HepG2 (cell line): ENCODE measurements around the gene KISS1R. TPM values are rescaled to one million over a fixed set of nuclear protein-coding genes. Genes with fewer than 3 reads are reported as not detected.

Source experiments
- ATAC-seq: fragments of 200-7000 bp; cut with Tn5 transposase; 3 replicates; pipeline ENCODE4 v1.9.1; 2020; ENCODE audit warnings: mild to moderate bottlenecking, moderate library complexity
- BruUV-seq: library from RNA; stranded (reverse); fragments of 400-500 nt; replicated peaks from 2 replicates; lab custom pipeline; 2021; lab: Mats Ljungman, UMichigan
- CTCF ChIA-PET: fragments of 300-600 bp; formaldehyde crosslinking; extraction: SDS; loops from one replicate; lab custom pipeline; 2021; ENCODE audit warnings: low total read pairs, inconsistent platforms, low intra/inter-chr PET ratio; lab: Yijun Ruan, JAX
- POLR2A ChIA-PET: fragments of 350-600 bp; sonication (Branson Sonifier 250); formaldehyde crosslinking; loops from one replicate; lab custom pipeline; 2020; ENCODE audit warnings: antibody characterized with exemption, inconsistent platforms; lab: Yijun Ruan, JAX
- DNase-seq: peaks from one replicate; pipeline ENCODE4 v3.0.0-alpha.2; 2015; ENCODE audit warnings: low spot score
- FAIRE-seq: peaks from 3 replicates; lab custom pipeline; 2011; peaks lifted over from hg19 to GRCh38; lab: Jason Lieb, UNC
- H2AFZ ChIP-seq: one replicate; pipeline ENCODE4 v1.6.1; 2011; ENCODE audit warnings: low read length, inconsistent platforms
- H3K27ac ChIP-seq: fragments of 300-600 bp; 3 replicates; pipeline ENCODE4 v1.8.0; 2011; ENCODE audit warnings: mixed run types, mild to moderate bottlenecking, mixed read lengths, low read length, inconsistent platforms; ENCODE audit not compliant: insufficient read depth; ENCODE audit errors: extremely low read length
- H3K27me3 ChIP-seq, 2 experiments: fragments of 200-600 bp in 1 of 2; 2 replicates in 1 of 2; 3 replicates in 1 of 2; pipeline versions ENCODE4 v1.6.0 to v1.8.0; 2011; ENCODE audit warnings: low read length in 2 of 2, mild to moderate bottlenecking in 2 of 2, moderate library complexity in 2 of 2, inconsistent platforms in 1 of 2; ENCODE audit not compliant: insufficient read depth in 2 of 2, control insufficient read depth in 1 of 2
- H3K36me3 ChIP-seq, 2 experiments: fragments of 200-600 bp in 1 of 2; replicated peaks in 1 of 2; 2 replicates in 1 of 2; 3 replicates in 1 of 2; pipeline versions ENCODE4 v1.5.1 to v1.8.0; 2011; ENCODE audit warnings: low read length in 2 of 2, inconsistent platforms in 1 of 2; ENCODE audit not compliant: insufficient read depth in 2 of 2, control insufficient read depth in 1 of 2
- H3K4me1 ChIP-seq: 2 replicates; pipeline ENCODE4 v1.5.1; 2012; ENCODE audit warnings: low read length, inconsistent platforms; ENCODE audit not compliant: insufficient read depth
- H3K4me2 ChIP-seq: 2 replicates; pipeline ENCODE4 v1.6.0; 2011; ENCODE audit warnings: low read depth, low read length, inconsistent platforms
- H3K4me3 ChIP-seq, 3 experiments: fragments of 200-600 bp in 1 of 3; sonication (generic), shearing (Covaris generic) in 1 of 3; replicated peaks in 1 of 3; 2 replicates each; pipeline ENCODE4 v1.5.1; 2011 to 2016; ENCODE audit warnings: low read length in 3 of 3, inconsistent platforms in 2 of 3, low read depth in 2 of 3, mild to moderate bottlenecking in 2 of 3, control low read depth in 1 of 3, mixed read lengths in 1 of 3; ENCODE audit not compliant: insufficient read depth in 1 of 3
- H3K79me2 ChIP-seq: one replicate; pipeline ENCODE4 v1.6.1; 2011; ENCODE audit warnings: low read length, inconsistent platforms; ENCODE audit not compliant: insufficient read depth
- H3K9ac ChIP-seq: 2 replicates; pipeline ENCODE4 v1.6.0; 2011; ENCODE audit warnings: mild to moderate bottlenecking, low read depth, low read length, inconsistent platforms; ENCODE audit not compliant: insufficient read depth
- H3K9me3 ChIP-seq: 2 replicates; pipeline ENCODE4 v1.5.1; 2012; ENCODE audit warnings: mild to moderate bottlenecking, low read length
- H4K20me1 ChIP-seq: 2 replicates; pipeline ENCODE4 v1.6.0; 2011; ENCODE audit warnings: inconsistent platforms, mild to moderate bottlenecking, low read length, moderate library complexity; ENCODE audit not compliant: insufficient read depth
- AGO2 ChIP-seq: fragments of 200-400 bp; formaldehyde crosslinking; optimal IDR thresholded peaks from 2 replicates; pipeline ENCODE3; 2017; ENCODE audit warnings: mild to moderate bottlenecking, low read depth, low read length, moderate library complexity
- HNRNPL ChIP-seq: fragments of 200-400 bp; formaldehyde crosslinking; IDR thresholded peaks from 2 replicates; pipeline ENCODE4 v1.6.1; 2017; ENCODE audit warnings: mild to moderate bottlenecking, low read depth, low read length
- HOXA3 ChIP-seq: sonication (generic); formaldehyde crosslinking; IDR thresholded peaks from 2 replicates; pipeline ENCODE4 v1.5.0; 2020; ENCODE audit warnings: missing genetic modification reagents
- MTERF4 ChIP-seq: sonication (generic); formaldehyde crosslinking; IDR thresholded peaks from 2 replicates; pipeline ENCODE4 v1.8.0; 2023; ENCODE audit warnings: mild to moderate bottlenecking, missing genetic modification reagents
- RBFOX2 ChIP-seq: fragments of 200-400 bp; formaldehyde crosslinking; IDR thresholded peaks from 2 replicates; pipeline ENCODE4 v1.6.1; 2017; ENCODE audit warnings: low read depth, mild to moderate bottlenecking, low read length
- ZNF530 ChIP-seq: sonication (generic); formaldehyde crosslinking; IDR thresholded peaks from 2 replicates; pipeline ENCODE4 v1.5.0; 2020; ENCODE audit warnings: low read depth, mild to moderate bottlenecking, missing genetic modification reagents
- ZNF75D ChIP-seq: sonication (generic); formaldehyde crosslinking; IDR thresholded peaks from 2 replicates; pipeline ENCODE4 v1.8.1; 2023; ENCODE audit warnings: missing genetic modification reagents, mild to moderate bottlenecking, borderline replicate concordance
- WGBS: methylation state at CpG from one replicate; pipeline ENCODE4 v1.1.6; 2017; ENCODE audit warnings: low lambda C conversion rate; 5-methylcytosine and 5-hydroxymethylcytosine counted together
- in situ Hi-C: cut with HindIII; loops from 2 replicates; pipeline ENCODE4 v1.10.0; 2017; ENCODE audit warnings: low pct_unique_long_range_greater_than_20kb; ENCODE audit not compliant: extremely low pct_ligation_motif_present
- intact Hi-C: fragments of 100-400 bp; cut with micrococcal nuclease; formaldehyde crosslinking; loops from one replicate; pipeline ENCODE4 v1.10.0; 2022; ENCODE audit not compliant: unreplicated experiment
- polyA plus RNA-seq, 8 experiments: library from polyadenylated mRNA; depleted of rRNA in 3 of 8; stranded (reverse) in 7 of 8; unstranded in 1 of 8; fragments of >200 nt; fragmentation: Illumina TruSeq in 4 of 8; extraction: Trizol in 4 of 8; gene quantifications; 2 replicates each; pipeline versions ENCODE4 v1.2.1 to v1.2.3, GENCODE V29; 2011 to 2016; ENCODE audit warnings: low read depth in 4 of 8, missing spikeins in 1 of 8, mixed read lengths in 1 of 8; ENCODE audit not compliant: insufficient read depth in 1 of 8
- total RNA-seq, 5 experiments: library from RNA; depleted of rRNA; stranded (reverse); fragments of >200 nt; fragmentation: Illumina TruSeq; extraction: Trizol; gene quantifications; 2 replicates each; pipeline ENCODE4 v1.2.3, GENCODE V29; 2016; ENCODE audit warnings: low read depth in 1 of 5
- TF ChIP-seq, protein P1 (sequence below): sonication (generic); formaldehyde crosslinking; conservative IDR thresholded peaks from 2 replicates; pipeline ENCODE4 v1.8.0; 2022; ENCODE audit warnings: missing genetic modification reagents
- TF ChIP-seq, protein P2 (sequence below): sonication (generic); formaldehyde crosslinking; IDR thresholded peaks from 2 replicates; pipeline ENCODE4 v1.9.0; 2021; ENCODE audit warnings: mild to moderate bottlenecking, missing genetic modification reagents

KISS1R gene
- total and polyA plus RNA-seq, 2 of the 13 experiments (the other 11 are each of a cell fraction or from before 2014, with no cell fraction given): 1.1 to 10.2 TPM

- DNase-seq (no peak), ATAC-seq (no peak), FAIRE-seq (no peak)
- H3K79me2 ChIP-seq: peaks cover 86% of the 10 kb centered on the region
- intact Hi-C loops: no loop called here
- TF ChIP-seq, protein P1, sequence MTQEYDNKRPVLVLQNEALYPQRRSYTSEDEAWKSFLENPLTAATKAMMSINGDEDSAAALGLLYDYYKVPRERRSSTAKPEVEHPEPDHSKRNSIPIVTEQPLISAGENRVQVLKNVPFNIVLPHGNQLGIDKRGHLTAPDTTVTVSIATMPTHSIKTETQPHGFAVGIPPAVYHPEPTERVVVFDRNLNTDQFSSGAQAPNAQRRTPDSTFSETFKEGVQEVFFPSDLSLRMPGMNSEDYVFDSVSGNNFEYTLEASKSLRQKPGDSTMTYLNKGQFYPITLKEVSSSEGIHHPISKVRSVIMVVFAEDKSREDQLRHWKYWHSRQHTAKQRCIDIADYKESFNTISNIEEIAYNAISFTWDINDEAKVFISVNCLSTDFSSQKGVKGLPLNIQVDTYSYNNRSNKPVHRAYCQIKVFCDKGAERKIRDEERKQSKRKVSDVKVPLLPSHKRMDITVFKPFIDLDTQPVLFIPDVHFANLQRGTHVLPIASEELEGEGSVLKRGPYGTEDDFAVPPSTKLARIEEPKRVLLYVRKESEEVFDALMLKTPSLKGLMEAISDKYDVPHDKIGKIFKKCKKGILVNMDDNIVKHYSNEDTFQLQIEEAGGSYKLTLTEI (CRISPR knock-in tag): no peak
- peak; percentile 83 for TF ChIP-seq AGO2
- no peak for TF ChIP-seq ZNF530 (CRISPR knock-in tag)
- TF ChIP-seq, protein P2, sequence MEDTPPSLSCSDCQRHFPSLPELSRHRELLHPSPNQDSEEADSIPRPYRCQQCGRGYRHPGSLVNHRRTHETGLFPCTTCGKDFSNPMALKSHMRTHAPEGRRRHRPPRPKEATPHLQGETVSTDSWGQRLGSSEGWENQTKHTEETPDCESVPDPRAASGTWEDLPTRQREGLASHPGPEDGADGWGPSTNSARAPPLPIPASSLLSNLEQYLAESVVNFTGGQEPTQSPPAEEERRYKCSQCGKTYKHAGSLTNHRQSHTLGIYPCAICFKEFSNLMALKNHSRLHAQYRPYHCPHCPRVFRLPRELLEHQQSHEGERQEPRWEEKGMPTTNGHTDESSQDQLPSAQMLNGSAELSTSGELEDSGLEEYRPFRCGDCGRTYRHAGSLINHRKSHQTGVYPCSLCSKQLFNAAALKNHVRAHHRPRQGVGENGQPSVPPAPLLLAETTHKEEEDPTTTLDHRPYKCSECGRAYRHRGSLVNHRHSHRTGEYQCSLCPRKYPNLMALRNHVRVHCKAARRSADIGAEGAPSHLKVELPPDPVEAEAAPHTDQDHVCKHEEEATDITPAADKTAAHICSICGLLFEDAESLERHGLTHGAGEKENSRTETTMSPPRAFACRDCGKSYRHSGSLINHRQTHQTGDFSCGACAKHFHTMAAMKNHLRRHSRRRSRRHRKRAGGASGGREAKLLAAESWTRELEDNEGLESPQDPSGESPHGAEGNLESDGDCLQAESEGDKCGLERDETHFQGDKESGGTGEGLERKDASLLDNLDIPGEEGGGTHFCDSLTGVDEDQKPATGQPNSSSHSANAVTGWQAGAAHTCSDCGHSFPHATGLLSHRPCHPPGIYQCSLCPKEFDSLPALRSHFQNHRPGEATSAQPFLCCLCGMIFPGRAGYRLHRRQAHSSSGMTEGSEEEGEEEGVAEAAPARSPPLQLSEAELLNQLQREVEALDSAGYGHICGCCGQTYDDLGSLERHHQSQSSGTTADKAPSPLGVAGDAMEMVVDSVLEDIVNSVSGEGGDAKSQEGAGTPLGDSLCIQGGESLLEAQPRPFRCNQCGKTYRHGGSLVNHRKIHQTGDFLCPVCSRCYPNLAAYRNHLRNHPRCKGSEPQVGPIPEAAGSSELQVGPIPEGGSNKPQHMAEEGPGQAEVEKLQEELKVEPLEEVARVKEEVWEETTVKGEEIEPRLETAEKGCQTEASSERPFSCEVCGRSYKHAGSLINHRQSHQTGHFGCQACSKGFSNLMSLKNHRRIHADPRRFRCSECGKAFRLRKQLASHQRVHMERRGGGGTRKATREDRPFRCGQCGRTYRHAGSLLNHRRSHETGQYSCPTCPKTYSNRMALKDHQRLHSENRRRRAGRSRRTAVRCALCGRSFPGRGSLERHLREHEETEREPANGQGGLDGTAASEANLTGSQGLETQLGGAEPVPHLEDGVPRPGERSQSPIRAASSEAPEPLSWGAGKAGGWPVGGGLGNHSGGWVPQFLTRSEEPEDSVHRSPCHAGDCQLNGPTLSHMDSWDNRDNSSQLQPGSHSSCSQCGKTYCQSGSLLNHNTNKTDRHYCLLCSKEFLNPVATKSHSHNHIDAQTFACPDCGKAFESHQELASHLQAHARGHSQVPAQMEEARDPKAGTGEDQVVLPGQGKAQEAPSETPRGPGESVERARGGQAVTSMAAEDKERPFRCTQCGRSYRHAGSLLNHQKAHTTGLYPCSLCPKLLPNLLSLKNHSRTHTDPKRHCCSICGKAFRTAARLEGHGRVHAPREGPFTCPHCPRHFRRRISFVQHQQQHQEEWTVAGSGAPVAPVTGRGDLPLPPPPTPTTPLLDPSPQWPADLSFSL (CRISPR knock-in tag): no peak
- TF ChIP-seq HNRNPL: 0 out of 2 replicates have a peak, but pooled peaks have one; percentile 49
- no peak for TF ChIP-seq ZNF75D (CRISPR knock-in tag)
- peak; percentile 75 for TF ChIP-seq RBFOX2
- no peak for TF ChIP-seq HOXA3
- no peak for TF ChIP-seq MTERF4 (CRISPR knock-in tag)
- WGBS: 97% methylated on average over 41 of the region's 64 CpGs
- no peak overlapping the region for H3K4me2 ChIP-seq
- H3K4me3 ChIP-seq: no peak overlapping the region
- BruUV-seq: no TSS peak
- no peak overlapping the region for H2AFZ ChIP-seq
- H3K27ac ChIP-seq: no peak overlapping the region
- no peaks in the 10 kb centered on the region; a peak in 1 of 5 replicates for H3K27me3 ChIP-seq
- peaks cover 50% of the 10 kb centered on the region for H3K4me1 ChIP-seq
- H3K36me3 ChIP-seq: peaks cover 26 to 80% of the 10 kb centered on the region in 2 experiments
- ChIA-PET POLR2A (no interaction called here), CTCF (no interaction called here)
- no peak overlapping the region for H3K9ac ChIP-seq
- H3K9me3 ChIP-seq: no peaks in the 10 kb centered on the region
- H4K20me1 ChIP-seq: peaks cover 75% of the 10 kb centered on the region; the same call in 1 of the 2 replicates
- in situ Hi-C loops: no loop called here
Observed at GRCh38 chr19:940591-941291, 23.6 kb downstream of the KISS1R start.
